HG03025 (cell line): Measurements from ENCODE around the gene SMIM45.
A peak's percentile ranks its signal among the peaks of the same experiment; 100 is the strongest.

Experiments used
- ATAC-seq: cut with Tn5 transposase; IDR thresholded peaks from one replicate; pipeline ENCODE4 v1.9.1; 2021; ENCODE audit warnings: mild to moderate bottlenecking, moderate library complexity; ENCODE audit not compliant: unreplicated experiment, low FRiP score

The SMIM45 gene

GRCh38 chr22:41995211-41995610 lies 43.3 kb downstream of the SMIM45 start:
- ATAC-seq, result no peak

- no peak for ATAC-seq
These were observed 44.9 kb downstream of the SMIM45 start for GRCh38 chr22:41996826-41997225.

GRCh38 chr22:41998361-41999261 lies 46.7 kb downstream of the SMIM45 start, which contains the start of gene WBP2NL:
TSS of gene WBP2NL (plus strand) at chr22:41998788. CDS start at chr22:41998819, 31 bp downstream.
- ATAC-seq, result peak; percentile 58

DNA sequence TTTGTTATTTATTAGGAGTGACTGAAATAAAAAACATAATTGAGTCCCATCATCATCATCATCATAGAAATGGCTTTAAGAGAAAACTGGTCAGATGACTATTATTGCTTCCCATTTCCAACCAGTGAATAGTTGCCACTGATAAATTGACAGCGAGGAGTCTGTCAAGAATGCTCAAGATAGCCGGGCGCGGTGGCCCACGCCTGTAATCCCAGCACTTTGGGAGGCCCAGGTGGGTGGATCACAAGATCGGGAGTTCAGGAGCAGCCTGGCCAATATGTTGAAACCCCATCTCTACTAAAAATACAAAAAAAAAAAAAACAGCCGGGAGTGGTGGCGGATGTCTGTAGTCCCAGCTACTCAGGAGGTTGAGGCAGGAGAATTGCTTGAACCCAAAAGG lies 48.5 kb downstream of the SMIM45 start:
- no peak for ATAC-seq

DNA sequence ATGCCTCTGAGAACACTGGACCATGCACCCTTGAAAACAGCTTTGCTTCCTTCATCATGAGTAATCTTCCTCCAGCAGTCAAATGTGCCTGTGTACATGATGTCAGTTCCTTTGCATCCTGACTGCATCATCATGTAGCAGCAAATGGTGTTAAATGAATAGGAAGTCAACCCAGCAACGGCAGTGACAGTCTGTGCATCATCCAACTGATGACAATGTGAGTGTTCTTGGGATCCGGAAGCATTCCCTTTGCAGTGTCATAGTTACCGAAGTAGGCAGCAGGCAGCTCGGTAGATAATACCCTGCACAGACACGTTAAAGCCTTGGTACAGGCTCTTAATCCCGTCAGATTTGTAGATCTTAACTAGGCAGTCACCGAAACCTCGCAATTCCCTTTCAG lies 49.2 kb downstream of the SMIM45 start:
- ATAC-seq, result no peak

- ATAC-seq, result no peak
These were observed 49.8 kb downstream of the SMIM45 start for GRCh38 chr22:42001706-42002105.

DNA sequence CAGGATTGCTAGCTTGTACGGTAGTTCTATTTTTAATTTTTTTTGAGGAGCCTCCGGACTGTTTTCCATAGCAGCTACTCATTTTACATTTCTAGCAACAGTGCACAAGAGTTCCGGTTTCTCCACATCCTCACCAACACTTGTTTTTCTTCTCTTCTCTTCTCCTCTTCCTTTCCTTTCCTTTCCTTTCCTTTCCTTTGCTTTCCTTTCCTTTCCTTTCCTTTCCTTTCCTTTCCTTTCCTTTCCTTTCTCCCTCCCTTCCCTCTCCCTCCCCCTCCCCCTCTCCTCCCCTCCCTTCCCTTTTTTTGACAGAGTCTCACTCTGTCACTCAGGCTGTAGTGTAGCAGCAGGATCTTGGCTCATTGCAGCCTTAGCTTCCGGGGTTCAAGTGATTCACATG lies 56.0 kb downstream of the SMIM45 start:
- no peak for ATAC-seq
